Mesenteric fat pad (tissue), 1 donor: ENCODE measurements around the gene GAL3ST2. TPM values are rescaled to one million over a fixed set of nuclear protein-coding genes. Genes with fewer than 3 reads are reported as not detected.
"Not testable (repeated sequence)": the region's sequence is repeated elsewhere in the genome, so short reads cannot be mapped to it uniquely, and the experiment has no call there.

Source experiments
- DNase-seq: peaks from one replicate; pipeline ENCODE4 v3.0.0-alpha.2; 2020; ENCODE audit warnings: low spot score
- total RNA-seq: library from RNA; stranded (reverse); fragmentation: NEBNext Ultra II Directional; extraction: Animal tissue kit (Norgen Biotek cat#: 25700); gene quantifications from one replicate; pipeline ENCODE4 v1.2.1, GENCODE V29; 2021
- donor health status: DM: yes; HTN: yes; CAD: no.

Gene GAL3ST2
- total RNA-seq, 1 donor from 2014 or later, result not detected

DNA sequence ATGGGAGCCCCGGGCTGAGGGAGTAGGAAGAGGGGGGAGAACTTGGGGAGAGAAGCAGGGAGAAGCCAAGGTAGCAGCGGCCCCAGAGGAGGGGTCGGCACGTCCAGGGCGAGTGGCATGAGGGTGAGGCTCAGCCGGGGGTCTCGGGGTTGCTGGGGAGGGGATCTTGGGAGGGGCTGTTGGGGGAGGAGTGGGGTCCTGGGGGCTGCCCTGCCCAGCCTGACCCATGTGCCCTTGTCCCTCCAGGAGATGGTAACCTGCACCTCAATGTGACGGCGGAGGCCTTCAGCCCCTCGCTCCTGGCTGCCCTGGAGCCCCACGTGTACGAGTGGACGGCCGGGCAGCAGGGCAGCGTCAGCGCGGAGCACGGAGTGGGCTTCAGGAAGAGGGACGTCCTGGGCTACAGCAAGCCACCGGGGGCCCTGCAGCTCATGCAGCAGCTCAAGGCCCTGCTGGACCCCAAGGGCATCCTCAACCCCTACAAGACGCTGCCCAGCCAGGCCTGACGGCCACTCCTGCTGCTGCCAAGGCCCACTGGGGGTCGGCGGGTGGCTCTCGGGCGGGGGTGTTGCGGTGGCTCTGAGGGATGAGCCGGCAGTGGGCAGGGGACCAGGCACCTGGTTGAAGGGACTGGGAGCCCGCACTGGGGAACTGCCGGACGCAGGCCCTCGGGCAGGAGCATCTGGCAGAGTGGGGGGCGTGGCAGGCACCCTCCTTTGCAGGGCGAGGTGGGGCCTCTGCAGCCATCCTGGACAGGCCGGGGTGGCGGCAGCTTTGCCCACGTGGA is 9.0 kb upstream of the GAL3ST2 start:
- peak; percentile 83 for DNase-seq

DNA sequence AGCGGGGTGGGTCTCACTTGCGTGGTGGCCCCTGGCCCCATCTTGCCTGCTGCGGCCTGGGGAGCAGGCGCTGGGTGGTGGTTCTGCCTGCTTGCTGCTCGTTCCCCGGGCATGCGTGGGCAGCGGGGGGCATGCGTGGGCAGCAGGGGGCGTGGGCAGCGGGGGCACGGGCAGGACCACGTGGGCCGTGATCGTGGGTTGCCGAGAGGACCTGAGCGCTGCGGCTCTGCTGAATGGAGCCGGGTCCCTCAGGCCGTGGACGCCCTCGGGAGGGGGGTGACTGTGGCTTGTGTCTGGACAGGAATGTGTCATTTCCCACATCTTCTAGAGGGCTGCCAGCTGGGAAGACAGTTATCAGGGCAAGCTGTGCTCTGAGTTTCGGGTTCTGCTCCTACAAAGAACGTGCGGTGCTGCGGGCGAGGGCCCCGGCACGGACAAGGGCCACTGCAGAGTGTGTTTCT is 8.3 kb upstream of the GAL3ST2 start:
- peak; percentile 69 for DNase-seq

DNA sequence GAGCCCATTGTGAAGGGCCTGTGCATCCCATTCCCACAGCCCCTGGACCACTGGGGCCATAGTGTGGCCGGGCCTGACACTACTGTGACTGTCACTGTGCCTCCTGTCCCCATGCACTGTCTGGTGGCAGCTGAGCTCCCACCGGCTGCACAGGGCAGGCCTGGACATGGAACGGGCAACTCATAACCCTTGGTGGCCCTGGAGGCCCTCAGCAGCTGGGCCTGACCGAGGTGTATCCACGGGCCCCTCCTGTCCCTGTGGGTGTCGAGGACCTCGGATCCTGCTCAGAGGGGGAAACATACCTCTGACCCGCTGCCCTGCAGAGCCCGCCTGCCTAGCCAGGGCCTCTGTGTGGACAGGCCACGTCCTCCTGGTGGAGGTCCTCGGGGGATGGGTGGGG is 7.8 kb upstream of the GAL3ST2 start:
- DNase-seq, result peak; percentile 81

DNA sequence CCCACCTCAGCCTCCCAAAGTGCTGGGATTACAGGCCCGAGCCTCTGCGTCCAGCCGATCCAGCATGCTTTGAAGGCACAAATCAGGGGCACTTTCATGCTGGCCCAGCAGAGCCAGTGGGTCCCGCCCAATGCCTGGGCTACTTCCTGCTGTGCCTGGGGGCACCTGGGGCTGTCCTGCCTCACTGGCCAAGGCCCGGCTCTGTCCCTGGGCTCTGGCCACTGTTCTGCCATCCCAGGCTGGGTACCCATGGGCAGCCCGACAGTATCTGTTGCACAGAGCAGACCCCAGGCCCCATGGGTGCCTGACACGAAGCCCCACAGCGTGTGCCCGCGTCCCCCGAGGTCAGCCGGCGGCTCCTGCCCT is 6.8 kb upstream of the GAL3ST2 start:
- no peak for DNase-seq

DNA sequence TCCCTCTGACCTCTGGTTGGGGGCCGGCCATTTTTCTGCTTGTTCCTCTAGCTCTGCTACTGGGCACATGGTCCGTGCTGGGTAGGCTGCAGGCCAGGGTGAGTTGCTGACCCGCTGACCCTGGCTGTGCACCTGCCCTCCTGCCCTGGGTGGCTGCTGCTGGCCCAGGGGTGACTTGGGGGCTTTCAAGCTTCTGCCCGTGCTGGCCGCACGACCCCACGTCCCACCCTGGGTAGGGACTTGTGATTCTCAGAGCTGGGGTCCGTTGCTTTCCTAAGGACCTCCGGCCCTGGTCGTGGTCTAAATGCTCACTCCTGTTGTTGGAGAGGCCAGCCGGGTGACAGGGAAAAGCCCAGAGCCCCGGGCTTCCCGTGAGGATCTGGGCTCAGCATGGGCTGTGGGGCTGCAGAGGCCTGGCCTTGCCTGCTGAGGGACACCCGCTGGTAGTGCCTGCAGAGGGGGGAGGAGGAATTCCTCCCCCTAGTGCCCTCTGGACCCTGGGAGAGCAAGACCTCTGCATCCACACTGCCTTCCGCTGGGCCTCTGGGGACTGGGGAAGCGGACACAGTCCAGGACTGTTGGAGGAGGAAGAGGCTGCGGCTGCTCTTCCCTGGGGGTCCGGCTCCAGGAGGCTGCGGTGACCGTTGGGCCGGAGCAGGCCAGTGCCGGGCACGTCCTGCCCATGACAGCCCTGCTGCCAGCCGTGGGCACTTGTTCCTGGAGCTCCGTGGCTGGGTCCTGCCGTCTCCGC is 6.3 kb upstream of the GAL3ST2 start:
- DNase-seq, result peak; percentile 80

DNA sequence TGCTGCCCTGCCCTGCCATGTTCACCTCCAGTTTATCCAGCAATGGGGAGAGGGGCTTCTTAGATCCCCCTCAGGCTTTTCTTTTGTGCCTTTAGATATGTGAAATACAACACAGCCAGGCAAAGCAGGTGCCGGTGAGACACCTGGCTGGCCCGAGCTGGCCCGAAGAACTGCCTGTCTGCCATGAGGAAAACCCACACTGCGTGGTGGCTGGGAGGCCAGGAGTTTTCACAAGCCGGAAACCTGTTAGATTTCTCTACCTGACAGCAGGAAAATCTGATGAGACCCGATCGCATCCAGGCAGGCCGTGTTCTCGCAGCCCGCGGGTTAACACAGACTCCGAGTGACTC is 5.7 kb upstream of the GAL3ST2 start:
- no peak for DNase-seq

DNA sequence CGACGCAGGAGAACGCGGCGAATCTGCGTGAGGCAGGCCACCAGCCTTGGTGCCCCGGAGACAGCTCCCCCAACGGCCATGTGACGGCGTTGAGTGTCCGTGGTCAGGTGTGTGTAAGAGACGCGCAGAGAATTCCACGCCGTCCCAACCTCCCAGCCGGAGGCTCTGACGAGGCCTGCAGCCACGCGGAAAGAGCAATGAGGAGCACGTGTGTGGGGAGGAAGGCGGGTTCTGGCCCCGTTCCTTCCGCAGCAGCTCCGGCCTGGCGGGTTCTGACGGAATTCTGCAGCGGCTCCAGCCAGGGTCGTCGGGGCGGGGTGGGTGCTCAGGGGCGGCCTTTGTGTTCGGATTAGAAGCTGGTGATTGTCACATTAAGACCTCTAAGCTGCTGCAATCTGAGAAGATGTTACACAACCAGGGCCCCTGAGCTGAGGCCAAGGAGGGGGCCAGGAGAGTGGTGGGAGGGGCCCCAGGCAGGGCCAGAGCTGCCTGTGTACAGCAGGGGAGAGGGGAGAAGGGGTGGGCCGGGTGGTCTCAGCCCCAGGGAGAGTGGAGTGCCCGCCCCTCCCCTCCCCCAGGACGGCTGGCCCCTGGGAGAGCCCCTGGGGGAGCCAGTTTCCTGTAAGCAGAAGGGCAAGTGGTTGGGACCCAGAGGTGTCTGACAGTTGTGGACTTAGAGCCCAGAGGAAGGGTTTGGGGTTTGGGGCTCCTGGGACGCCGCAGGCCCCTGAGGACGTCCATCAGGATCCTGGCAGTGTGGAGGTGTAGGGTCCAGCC is 5.1 kb upstream of the GAL3ST2 start:
- DNase-seq, result peak; percentile 89

DNA sequence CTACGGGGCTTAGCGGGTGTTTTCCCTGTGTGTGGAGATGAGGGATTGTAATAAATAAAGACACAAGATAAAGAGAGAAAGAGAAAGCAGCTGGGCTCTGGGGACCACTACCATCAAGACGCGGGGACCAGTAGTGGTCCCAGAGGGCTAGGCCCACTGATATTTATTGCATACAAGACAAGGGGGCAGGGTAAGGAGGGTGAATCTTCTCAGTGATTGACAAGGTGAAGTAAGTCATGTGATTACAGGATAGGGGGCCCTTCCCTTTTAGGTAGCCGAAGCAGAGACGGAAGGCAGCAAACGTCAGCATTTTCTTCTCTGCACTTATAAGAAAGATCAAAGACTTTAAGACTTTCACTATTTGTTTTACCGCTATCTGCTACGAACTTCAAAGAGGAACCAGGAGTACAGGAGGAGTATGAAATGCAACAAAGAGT is 4.5 kb upstream of the GAL3ST2 start:
- DNase-seq, result no peak

DNA sequence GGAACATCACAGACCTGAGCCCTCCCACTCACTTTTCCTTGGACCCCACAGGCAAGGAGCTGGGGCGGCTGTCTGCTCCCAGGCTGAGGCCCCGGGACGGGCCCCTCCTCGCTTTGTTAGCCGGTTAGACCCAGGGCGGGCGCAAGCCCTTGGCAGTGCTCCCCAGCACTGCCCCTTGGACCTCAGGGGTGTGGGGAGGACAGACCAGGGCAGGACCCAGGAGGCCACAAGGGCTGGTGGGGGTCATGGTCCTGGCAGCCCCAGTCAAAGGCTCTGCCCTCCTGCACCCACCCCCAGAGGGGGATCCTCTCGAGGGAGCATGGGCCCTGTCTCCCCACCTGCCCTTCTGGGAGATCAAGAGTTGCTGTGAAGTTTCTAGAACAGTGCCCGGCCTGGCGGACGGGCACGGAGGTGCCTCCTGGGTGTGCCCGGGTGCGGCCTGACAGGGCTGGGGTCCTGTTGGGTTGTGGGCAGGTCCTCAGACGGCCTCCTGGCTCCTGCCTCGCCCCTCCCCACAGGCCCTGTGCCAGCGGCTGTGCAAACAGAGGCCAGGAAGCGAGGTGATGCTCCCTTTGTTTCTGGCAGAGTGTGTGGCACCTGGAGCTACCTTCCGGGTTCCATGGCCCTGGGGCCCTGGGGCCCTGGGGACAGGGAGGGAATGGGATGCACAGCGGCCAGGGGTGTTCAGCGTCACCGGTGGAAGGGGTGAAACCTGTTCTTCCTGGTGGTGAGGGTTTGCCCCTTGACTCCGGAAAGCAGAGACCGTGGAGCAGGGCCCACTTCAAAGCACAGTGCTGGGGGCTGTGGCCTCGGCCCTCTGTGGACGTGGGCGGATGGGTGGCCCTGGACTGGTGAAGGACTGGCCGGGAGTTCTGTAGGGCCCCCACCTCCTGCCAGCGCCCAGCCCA is 2.9 kb upstream of the GAL3ST2 start:
- DNase-seq, result peak; percentile 85

DNA sequence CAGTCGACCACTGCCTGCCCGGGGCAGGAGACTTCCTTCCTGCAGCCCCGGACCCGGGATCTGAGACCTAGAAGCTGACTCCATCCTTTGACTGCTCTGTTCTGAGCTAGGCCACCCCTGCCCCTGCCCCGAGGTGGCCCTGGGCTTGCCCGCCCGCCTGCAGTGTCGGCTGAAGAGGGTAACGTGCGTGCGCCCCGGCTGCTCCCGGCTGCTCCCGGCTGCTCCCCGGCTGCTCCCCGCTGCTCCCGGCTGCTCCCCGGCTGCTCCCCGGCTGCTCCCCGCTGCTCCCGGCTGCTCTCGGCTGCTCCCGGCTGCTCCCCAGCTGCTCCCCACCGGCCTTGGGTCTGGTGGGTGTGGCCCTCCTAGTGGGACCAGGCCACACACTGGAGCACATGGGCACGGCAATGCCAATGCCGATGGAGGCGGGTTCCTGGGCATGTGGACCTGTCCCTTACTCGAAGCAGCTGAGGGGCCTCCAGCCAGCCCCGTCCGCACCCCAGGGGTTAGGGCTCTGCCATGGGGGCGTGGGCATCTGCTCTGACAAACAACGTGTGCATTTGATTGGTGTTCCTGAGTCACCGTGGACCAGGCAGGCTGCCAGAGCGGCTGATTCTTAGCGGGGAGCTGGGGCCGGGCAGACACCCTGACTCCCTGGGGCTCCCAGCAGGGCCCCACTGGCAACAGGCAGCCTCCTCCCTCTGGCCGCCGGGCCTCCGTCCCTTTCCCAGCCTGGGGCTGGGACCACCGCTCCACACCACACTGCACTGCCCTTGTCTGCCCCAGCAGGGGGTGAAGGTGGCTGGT is 2.0 kb upstream of the GAL3ST2 start:
- no peak for DNase-seq

DNA sequence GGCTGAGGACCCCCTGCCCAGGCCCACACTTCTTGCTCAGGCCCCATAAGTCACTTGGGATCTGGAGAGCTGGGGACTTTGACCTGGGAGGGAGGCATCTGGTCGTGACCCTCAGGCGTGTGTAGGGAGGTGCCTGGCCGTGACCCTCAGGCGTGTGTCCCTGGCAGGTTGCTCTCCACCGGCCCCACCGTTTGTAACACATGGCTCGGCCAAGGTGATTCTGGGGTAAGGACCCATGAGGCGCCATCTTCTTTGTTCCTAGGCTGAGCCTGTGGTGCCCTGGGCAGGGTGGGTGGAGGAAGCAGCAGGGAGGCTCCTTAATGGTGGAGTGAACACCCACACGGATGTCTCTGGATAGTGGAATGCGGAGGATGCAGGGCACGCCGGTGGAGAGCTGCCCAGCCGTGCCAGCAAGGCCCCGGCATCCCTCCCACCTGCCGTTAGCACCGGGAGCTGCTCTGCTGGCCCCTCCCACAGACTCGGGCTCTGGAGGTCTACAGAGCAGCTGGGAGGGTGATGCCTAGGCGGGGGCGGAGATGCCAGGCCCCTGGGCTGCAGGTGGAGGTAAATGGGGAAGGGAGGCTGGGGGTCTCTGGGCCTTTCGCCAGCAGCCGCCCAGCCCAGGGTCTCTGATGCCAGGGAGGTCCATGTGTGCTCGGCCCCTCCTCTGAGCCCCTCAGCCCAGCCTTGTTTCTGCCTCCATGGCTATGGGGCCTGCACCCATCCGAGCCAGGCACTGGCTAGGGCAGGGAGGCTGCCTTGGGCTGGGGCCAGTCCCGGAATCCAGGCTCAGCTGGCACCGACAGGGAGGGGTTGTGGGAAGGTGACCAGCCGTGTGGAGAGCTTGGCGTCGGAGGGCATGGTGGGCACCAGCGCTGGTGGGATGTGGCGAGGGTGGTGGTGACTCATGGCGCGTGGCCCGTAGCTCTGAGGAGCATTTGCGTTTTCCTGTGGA is 1.1 kb upstream of the GAL3ST2 start:
- peak; percentile 74 for DNase-seq

DNA sequence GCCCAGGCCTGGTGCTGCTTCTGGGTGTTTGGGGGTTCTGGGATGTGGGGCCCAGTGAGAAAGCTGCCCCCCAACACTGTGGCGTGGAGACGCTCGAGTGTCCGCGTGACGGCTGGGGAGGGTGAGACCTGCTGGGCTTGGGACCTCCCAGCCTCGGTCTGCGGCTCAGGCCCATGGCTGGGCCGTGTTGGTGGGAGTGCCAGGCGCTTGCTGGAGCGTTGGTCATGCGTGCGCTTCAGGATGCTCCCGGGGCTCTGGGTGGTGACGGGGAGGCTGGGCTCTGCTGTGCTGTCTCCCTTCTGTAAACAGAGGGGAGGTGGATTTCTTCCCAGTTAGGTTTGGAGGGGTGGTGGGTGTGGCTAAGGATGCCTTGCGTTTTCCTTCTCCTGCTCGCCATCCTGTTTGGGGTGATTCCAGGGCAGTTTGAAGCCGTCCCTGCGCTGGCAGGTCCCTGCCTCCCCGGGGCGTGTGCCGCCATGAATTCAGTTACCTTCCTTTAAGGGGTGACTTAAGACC is 606 bp downstream of the GAL3ST2 start:
- peak; percentile 67 for DNase-seq

DNA sequence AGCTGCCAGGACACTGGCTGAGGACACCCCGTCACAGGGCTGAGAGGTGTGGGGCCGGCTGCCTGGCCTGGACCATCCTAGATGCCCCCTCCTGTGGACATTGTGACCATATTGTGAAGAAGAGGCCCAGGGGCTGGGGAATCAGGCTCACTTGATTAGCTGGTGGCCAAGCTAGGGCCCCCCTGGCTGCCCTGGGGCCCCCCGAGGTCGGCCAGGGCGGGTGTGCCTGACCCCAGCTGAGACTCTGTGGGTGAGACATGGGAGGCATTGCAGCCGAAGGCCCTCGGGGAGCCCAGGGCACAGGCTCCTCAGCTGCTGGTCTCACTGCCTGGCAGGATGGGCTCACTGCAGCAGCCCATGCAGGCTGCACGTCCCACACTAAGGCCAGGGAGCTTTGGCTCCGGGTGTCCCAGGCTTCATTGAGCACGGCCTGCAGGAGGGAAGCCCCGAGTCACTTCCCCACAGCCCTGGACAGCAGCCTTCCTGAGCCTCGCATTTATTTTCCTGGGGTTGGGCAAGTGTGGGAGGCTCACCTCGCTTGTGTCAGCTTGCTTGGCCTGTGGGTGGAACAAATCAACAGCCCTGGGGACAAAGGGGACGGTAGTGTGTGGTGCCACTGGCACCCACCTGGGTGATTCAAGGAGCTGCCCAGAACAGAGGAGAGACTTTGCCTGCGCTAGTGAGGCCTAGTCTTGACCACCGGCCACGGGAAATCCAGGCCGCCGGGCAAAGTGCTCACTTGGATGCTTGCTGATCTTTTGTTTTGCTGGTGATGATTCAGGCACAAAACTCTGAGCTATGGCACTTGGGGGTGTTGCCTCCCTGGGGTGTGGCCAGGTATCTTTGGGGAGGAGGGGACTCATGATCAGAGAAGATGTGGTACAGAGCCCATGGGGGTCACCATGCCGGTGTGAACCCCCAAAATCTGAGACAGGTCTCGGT is 1.3 kb downstream of the GAL3ST2 start:
- peak; percentile 73 for DNase-seq

DNA sequence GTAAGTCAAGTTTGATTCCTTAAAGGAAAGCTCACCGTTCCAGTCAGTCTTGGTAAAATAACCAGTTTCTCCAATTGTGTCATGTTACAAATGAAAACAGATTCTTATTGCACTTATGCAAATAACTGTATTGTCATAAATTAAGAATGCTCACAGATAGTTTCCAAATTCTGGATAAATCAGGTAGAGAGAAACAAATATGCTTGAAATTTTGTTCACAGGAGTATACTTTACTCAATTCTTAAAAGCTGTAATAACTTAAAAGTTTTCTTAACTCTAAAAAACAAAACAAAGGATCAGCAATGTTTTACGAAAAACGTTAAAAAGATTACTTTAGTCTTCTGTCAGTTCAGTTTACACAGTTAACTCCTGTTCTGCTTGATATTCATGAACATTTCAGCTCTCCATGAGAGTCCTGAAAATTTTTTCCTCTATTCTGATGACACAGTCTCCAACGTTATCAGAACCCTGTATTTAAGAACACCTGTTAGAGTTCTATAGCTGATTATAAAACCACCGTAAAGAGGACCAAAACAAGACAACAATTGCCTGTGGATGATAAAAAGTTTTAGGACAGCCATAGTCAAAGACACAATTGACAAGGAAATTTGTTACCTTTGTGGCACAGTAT is 4.4 kb downstream of the GAL3ST2 start:
- no peak for DNase-seq

DNA sequence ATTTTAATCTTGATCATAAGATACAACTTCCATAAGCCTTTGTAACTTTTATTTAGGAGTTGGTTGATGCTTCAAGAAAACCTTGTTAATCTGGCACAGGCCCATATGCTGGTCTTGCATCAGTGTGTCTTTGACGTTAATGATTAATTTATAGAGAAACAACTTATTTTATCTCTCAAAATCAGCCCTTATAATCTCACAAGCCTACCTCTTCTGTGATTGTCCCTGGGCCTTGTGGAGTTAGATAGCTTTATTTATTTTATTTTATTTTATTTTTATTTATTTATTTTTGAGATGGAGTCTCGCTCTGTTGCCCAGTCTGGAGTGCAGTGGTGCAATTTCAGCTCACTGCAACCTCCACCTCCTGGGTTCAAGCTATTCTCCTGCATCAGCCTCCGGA is 5.4 kb downstream of the GAL3ST2 start:
- not testable (repeated sequence) for DNase-seq

DNA sequence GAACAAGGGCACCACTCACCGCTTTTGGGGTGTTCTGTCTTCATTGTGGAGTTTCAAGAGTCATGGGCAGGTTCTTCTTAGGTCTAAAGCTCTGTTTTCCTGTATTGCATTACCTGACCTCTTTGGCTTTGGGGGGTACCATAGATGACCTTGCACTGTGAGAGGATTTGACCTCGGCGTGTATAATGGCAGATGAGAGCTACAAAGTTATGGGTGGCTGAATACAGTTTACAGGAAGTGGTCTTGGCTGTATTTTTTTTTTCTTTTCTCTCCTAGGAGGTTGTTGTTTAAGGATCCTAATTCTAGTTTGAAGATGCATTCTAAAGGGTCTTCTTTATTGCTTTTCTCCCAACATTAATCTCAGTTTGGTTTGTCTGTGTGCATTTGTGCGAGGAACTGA is 11.5 kb downstream of the GAL3ST2 start:
- DNase-seq, result no peak

DNA sequence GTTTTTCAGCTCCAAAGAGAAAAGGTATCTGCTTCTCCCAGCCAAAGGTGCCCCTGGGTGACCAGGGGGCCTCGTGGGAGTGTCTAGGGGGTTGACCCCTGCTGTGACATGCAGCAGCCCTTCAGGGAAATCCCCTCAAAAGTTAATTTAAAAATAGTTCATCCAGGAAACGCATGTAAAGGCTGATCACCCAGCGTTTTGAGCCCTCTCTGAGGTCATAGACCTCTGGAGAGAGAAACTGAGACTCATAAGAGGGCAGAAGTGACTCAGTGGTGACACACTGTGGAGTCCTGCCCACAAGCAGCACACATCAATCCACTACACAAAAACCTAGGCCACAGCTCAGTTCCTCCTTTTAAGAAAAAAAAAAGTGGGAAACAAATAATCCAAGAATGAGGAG is 11.9 kb downstream of the GAL3ST2 start:
- no peak for DNase-seq
